H9 (cell line): Measurements from ENCODE around the gene AMPD2. TPM values are rescaled to one million over a fixed set of nuclear protein-coding genes. Genes with fewer than 3 reads are reported as not detected.
A peak's percentile ranks its signal among the peaks of the same experiment; 100 is the strongest.
"Not testable (repeated sequence)": the region's sequence is repeated elsewhere in the genome, so short reads cannot be mapped to it uniquely, and the experiment has no call there.

Source experiments
- DNase-seq: peaks from one replicate; pipeline ENCODE4 v3.0.0-alpha.2; 2017
- H2AFZ ChIP-seq: one replicate; pipeline ENCODE4 v1.6.1; 2013; ENCODE audit warnings: mild to moderate bottlenecking, low read length, control low read depth, moderate library complexity
- H2AK5ac ChIP-seq: 2 replicates; pipeline ENCODE4 v1.6.1; 2013; ENCODE audit warnings: low read length, control low read depth, mixed read lengths; ENCODE audit not compliant: insufficient read length
- H2BK120ac ChIP-seq: one replicate; pipeline ENCODE4 v1.6.1; 2013; ENCODE audit warnings: low read depth, mild to moderate bottlenecking, low read length, control low read depth, inconsistent platforms; ENCODE audit not compliant: poor library complexity, severe bottlenecking
- H2BK12ac ChIP-seq: 2 replicates; pipeline ENCODE4 v1.6.1; 2013; ENCODE audit warnings: low read length, control low read depth, mixed read lengths, low read depth; ENCODE audit not compliant: insufficient read length
- H2BK15ac ChIP-seq: 2 replicates; pipeline ENCODE4 v1.6.1; 2013; ENCODE audit warnings: low read depth, low read length, control low read depth
- H2BK20ac ChIP-seq: one replicate; pipeline ENCODE4 v1.6.1; 2013; ENCODE audit warnings: low read depth, mild to moderate bottlenecking, low read length, control low read depth, inconsistent platforms; ENCODE audit not compliant: poor library complexity, severe bottlenecking
- H2BK5ac ChIP-seq: 2 replicates; pipeline ENCODE4 v1.6.1; 2013; ENCODE audit warnings: low read length, control low read depth, mixed read lengths; ENCODE audit not compliant: insufficient read length
- H3K14ac ChIP-seq: 2 replicates; pipeline ENCODE4 v1.6.1; 2013; ENCODE audit warnings: low read length, control low read depth; ENCODE audit not compliant: insufficient read depth
- H3K18ac ChIP-seq: 2 replicates; pipeline ENCODE4 v1.6.1; 2013; ENCODE audit warnings: low read depth, mild to moderate bottlenecking, mixed read lengths, low read length, control low read depth; ENCODE audit not compliant: insufficient read length
- H3K23ac ChIP-seq: 2 replicates; pipeline ENCODE4 v1.6.1; 2013; ENCODE audit warnings: low read length, control low read depth, mixed read lengths, low read depth; ENCODE audit not compliant: insufficient read length
- H3K23me2 ChIP-seq: 2 replicates; pipeline ENCODE4 v1.6.1; 2013; ENCODE audit warnings: low read depth, mild to moderate bottlenecking, mixed read lengths, low read length, control low read depth; ENCODE audit not compliant: insufficient read length, poor library complexity, severe bottlenecking
- H3K27ac ChIP-seq: 2 replicates; pipeline ENCODE4 v1.5.1; 2013; ENCODE audit warnings: low read length, control low read depth, mixed read lengths, low read depth; ENCODE audit not compliant: insufficient read length
- H3K27me3 ChIP-seq: 2 replicates; pipeline ENCODE4 v1.6.1; 2013; ENCODE audit warnings: low read length, control low read depth, inconsistent platforms; ENCODE audit not compliant: insufficient read depth
- H3K4ac ChIP-seq: 2 replicates; pipeline ENCODE4 v1.6.1; 2013; ENCODE audit warnings: low read depth, mild to moderate bottlenecking, control low read depth, inconsistent platforms, low read length, moderate library complexity
- H3K4me1 ChIP-seq: 2 replicates; pipeline ENCODE4 v1.6.1; 2013; ENCODE audit warnings: low read length, control low read depth, inconsistent platforms; ENCODE audit not compliant: insufficient read depth
- H3K4me2 ChIP-seq: 2 replicates; pipeline ENCODE4 v1.6.1; 2013; ENCODE audit warnings: low read length, control low read depth, mixed read lengths; ENCODE audit not compliant: insufficient read length, insufficient read depth
- H3K56ac ChIP-seq: 2 replicates; pipeline ENCODE4 v1.6.1; 2013; ENCODE audit warnings: low read depth, mild to moderate bottlenecking, mixed read lengths, low read length, control low read depth; ENCODE audit not compliant: insufficient read length
- H3K79me1 ChIP-seq: 2 replicates; pipeline ENCODE4 v1.6.1; 2013; ENCODE audit warnings: low read depth, mild to moderate bottlenecking, moderate library complexity, low read length, control low read depth, inconsistent platforms; ENCODE audit not compliant: insufficient read depth, poor library complexity, severe bottlenecking
- H3K79me2 ChIP-seq: 2 replicates; pipeline ENCODE4 v1.6.1; 2013; ENCODE audit warnings: low read length, control low read depth, inconsistent platforms; ENCODE audit not compliant: insufficient read depth
- H3K9ac ChIP-seq: 2 replicates; pipeline ENCODE4 v1.6.1; 2013; ENCODE audit warnings: low read length, control low read depth, mixed read lengths; ENCODE audit not compliant: insufficient read length; ENCODE audit errors: extremely low read depth
- H3K9me3 ChIP-seq: one replicate; pipeline ENCODE4 v1.6.1; 2013; ENCODE audit warnings: low read depth, low read length, inconsistent platforms; ENCODE audit not compliant: control insufficient read depth
- H3T11ph ChIP-seq: one replicate; pipeline ENCODE4 v1.6.1; 2013; ENCODE audit warnings: mild to moderate bottlenecking, low read length, control low read depth, inconsistent platforms
- H4K20me1 ChIP-seq: one replicate; pipeline ENCODE4 v1.6.1; 2013; ENCODE audit not compliant: control insufficient read depth, insufficient read length, insufficient read depth
- H4K5ac ChIP-seq: 2 replicates; pipeline ENCODE4 v1.6.1; 2013; ENCODE audit warnings: low read depth, mild to moderate bottlenecking, mixed read lengths, low read length, control low read depth; ENCODE audit not compliant: insufficient read length
- H4K8ac ChIP-seq: replicated peaks from 2 replicates; pipeline ENCODE4 v1.6.1; 2013; ENCODE audit warnings: low read length, control low read depth, mixed read lengths, low read depth; ENCODE audit not compliant: insufficient read length
- H4K91ac ChIP-seq: 2 replicates; pipeline ENCODE4 v1.6.1; 2013; ENCODE audit warnings: low read depth, mild to moderate bottlenecking, moderate library complexity, mixed read lengths, low read length, control low read depth; ENCODE audit not compliant: insufficient read length
- H3K27ac Mint-ChIP-seq, 3 experiments: 2 replicates in 2 of 3; 3 replicates in 1 of 3; pipeline ENCODE4 v1.8.0; 2020 to 2021; ENCODE audit warnings: mixed read lengths in 3 of 3, mild to moderate bottlenecking in 1 of 3, moderate library complexity in 1 of 3
- H3K27me3 Mint-ChIP-seq: 2 replicates; pipeline ENCODE4 v1.8.0; 2021; ENCODE audit warnings: low read depth, mild to moderate bottlenecking, moderate library complexity, mixed read lengths
- H3K36me3 Mint-ChIP-seq, 3 experiments: 2 replicates in 2 of 3; 3 replicates in 1 of 3; pipeline ENCODE4 v1.8.0; 2020 to 2021; ENCODE audit warnings: low read depth in 3 of 3, mixed read lengths in 3 of 3; ENCODE audit not compliant: insufficient read depth in 1 of 3
- H3K4me1 Mint-ChIP-seq, 2 experiments: 2 replicates each; pipeline ENCODE4 v1.8.0; 2020; ENCODE audit warnings: mixed read lengths in 2 of 2
- H3K4me3 Mint-ChIP-seq, 2 experiments: 2 replicates in 1 of 2; 3 replicates in 1 of 2; pipeline ENCODE4 v1.8.0; 2020 to 2021; ENCODE audit warnings: mild to moderate bottlenecking in 2 of 2, mixed read lengths in 2 of 2, moderate library complexity in 1 of 2
- H3K9me3 Mint-ChIP-seq, 2 experiments: 2 replicates in 1 of 2; 3 replicates in 1 of 2; pipeline ENCODE4 v1.8.0; 2020; ENCODE audit warnings: mild to moderate bottlenecking in 2 of 2, mixed read lengths in 2 of 2, moderate library complexity in 1 of 2
- CTCF ChIP-seq: fragments of 200-600 bp; sonication (generic); conservative IDR thresholded peaks from 3 replicates; pipeline ENCODE4 v1.8.0; 2021; ENCODE audit warnings: antibody characterized with exemption, mild to moderate bottlenecking
- WGBS: extraction: QIAGEN DNeasy Blood & Tissue Kit; methylation state at CpG from one replicate; pipeline ENCODE4 v1.1.7; 2013; ENCODE audit warnings: missing lambda C conversion rate, low lambda C conversion rate, mixed read lengths; ENCODE audit not compliant: insufficient read length; ENCODE audit errors: extremely low coverage; 5-methylcytosine and 5-hydroxymethylcytosine counted together
- total RNA-seq: library from RNA; stranded (reverse); gene quantifications from 2 replicates; pipeline ENCODE4 v1.2.1, GENCODE V29; 2021

The AMPD2 gene
- total RNA-seq, 1 experiment from 2014 or later, result 65.1 TPM

- no peak overlapping the region for H2AFZ ChIP-seq
- H2BK12ac ChIP-seq, result no peak overlapping the region
- peaks cover 4% of the 10 kb centered on the region for H3K23me2 ChIP-seq
- H4K8ac ChIP-seq, result no peak overlapping the region
- no peaks in the 10 kb centered on the region for H3K79me2 ChIP-seq
- H3K79me1 ChIP-seq, result no peaks in the 10 kb centered on the region
- Mint-ChIP-seq H3K4me1 (peaks cover 1 to 8% of the 10 kb centered on the region in 2 experiments; a peak in 3 of 4 replicates), H3K27me3 (peaks cover 3% of the 10 kb centered on the region), H3K9me3 (no peaks in the 10 kb centered on the region), H3K27ac (0 out of 7 replicates have a peak overlapping the region, but pooled peaks of 1 of the 3 experiments have one; percentile 35), H3K4me3 (no peak overlapping the region), H3K36me3 (no peaks in the 10 kb centered on the region)
- H3K18ac ChIP-seq, result no peak overlapping the region
- no peaks in the 10 kb centered on the region for H3K27me3 ChIP-seq
- WGBS, result no CpG with 5 or more reads among the region's 5 CpGs
- no peak overlapping the region for H4K5ac ChIP-seq
- H3K4me1 ChIP-seq, result no peaks in the 10 kb centered on the region
- no peak overlapping the region for H3T11ph ChIP-seq
- H2BK120ac ChIP-seq, result no peak overlapping the region
- H3K23ac ChIP-seq, result no peak overlapping the region
- H2AK5ac ChIP-seq, result no peak overlapping the region
- no peak overlapping the region for H2BK20ac ChIP-seq
- no peak for DNase-seq
- no peak overlapping the region for H2BK15ac ChIP-seq
- H4K91ac ChIP-seq, result no peak overlapping the region
- no peak overlapping the region for H3K4me2 ChIP-seq
- no peaks in the 10 kb centered on the region for H4K20me1 ChIP-seq
- no peak overlapping the region for H3K14ac ChIP-seq
- no peak for TF ChIP-seq CTCF
- H3K4ac ChIP-seq, result no peak overlapping the region
- no peaks in the 10 kb centered on the region for H3K9me3 ChIP-seq
- H3K9ac ChIP-seq, result no peak overlapping the region
- no peak overlapping the region for H3K56ac ChIP-seq
- H2BK5ac ChIP-seq, result no peak overlapping the region
- no peak overlapping the region for H3K27ac ChIP-seq
Measured at GRCh38 chr1:109659997-109660690, 40.5 kb downstream of the AMPD2 start.

GRCh38 chr1:109660691-109661026 lies 41.0 kb downstream of the AMPD2 start:
- not testable (repeated sequence) for H3K36me3 Mint-ChIP-seq, H3K27ac Mint-ChIP-seq

More at GRCh38 chr1:109660691-109661026, 41.0 kb downstream of the AMPD2 start:
- H2BK12ac ChIP-seq, H3K9me3 ChIP-seq, H4K5ac ChIP-seq, H3K9me3 Mint-ChIP-seq, H3K4me1 ChIP-seq, H3K18ac ChIP-seq, H3T11ph ChIP-seq, H4K20me1 ChIP-seq, H4K8ac ChIP-seq, H3K4ac ChIP-seq, DNase-seq, H2AK5ac ChIP-seq, H2BK5ac ChIP-seq, H3K4me2 ChIP-seq, H3K27me3 ChIP-seq, H2BK120ac ChIP-seq, H3K23me2 ChIP-seq, H3K23ac ChIP-seq, H3K14ac ChIP-seq, H2AFZ ChIP-seq, H3K4me1 Mint-ChIP-seq, H4K91ac ChIP-seq, H3K9ac ChIP-seq, H3K79me1 ChIP-seq, H3K56ac ChIP-seq, H3K79me2 ChIP-seq, H3K27me3 Mint-ChIP-seq, H3K4me3 Mint-ChIP-seq, H3K27ac ChIP-seq, H2BK15ac ChIP-seq, H2BK20ac ChIP-seq: not testable (repeated sequence)
- no CpG with 5 or more reads among the region's 4 CpGs for WGBS
